Measurements from ENCODE around the gene LHFPL2.

LHFPL2 gene

DNA sequence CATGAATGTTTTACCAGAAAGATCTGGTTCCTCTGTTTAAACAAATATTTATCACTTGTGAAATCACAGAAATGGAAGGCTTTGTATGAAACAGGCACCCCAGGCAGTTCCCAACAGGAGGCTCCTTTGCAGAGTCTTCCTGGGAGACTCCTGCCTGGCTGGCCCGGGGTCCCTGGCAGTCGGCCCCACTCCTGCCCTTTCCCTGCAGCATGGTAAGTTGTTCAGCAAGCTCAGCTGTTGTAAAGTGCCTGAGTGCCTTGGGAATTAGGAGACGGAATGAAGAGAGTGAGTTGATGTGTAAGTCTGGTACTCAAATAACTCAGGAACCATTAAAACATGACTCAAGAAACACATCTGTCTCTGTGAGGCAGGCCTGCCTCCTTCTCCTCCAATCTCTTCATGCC is 17.5 kb upstream of the LHFPL2 start:
- no peak for DNase-seq

DNA sequence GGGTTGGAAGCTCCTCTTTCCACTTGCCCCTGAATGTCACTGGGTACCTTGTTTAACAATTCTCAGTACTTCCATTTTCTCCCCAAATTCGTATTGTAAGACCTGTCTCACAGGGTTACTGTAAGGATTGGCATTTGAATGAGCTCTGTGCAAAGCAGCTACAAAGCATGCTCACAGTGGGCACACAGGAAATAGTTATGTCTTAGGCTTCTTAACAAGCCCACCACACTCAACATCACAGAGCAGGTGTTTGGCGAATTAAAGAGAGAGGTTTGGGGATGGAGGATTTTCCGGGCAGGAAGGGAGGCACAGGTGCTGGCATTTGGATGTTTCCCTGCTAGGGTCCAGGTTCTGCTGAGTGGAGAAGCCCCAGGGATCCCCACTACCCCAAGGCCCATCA is 17.0 kb upstream of the LHFPL2 start:
- DNase-seq: no peak

DNA sequence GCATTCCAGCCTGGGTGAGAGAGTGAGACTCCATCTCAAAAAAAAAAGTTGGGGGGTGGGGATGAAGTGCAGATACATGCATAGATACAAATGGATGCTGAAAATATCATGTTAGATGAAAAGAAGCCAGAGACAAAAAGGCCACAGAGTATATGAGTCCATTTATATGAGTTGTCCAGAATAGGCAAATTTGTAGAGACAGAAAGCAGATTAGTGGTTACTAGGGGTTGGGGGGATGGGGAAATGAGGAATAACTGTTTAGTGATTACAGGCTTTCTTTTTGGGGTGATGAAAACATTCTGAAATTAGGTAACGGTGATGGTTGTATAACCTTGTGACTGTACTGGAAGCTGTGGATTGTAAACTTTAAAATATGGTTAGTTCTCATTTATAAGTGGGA is 13.8 kb upstream of the LHFPL2 start:
- no peak for DNase-seq

DNA sequence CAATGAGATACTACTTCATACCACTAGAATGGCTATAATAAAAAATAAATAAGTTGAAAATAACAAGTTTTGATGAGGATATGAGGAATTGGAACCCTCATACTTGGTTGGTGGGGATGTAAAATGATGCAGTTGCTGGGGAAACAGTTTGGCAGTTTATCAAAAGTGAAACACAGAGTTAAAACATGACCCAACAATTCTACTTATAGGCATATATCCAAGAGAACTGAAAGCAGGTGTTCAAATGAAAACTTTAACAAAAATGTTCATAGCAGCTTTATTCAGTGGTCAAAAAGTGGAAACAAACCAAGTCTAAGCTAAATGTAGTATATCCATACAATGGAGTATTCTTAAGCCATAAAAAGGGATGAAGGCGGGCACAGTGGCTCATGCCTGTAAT is 13.1 kb upstream of the LHFPL2 start:
- DNase-seq: no peak

DNA sequence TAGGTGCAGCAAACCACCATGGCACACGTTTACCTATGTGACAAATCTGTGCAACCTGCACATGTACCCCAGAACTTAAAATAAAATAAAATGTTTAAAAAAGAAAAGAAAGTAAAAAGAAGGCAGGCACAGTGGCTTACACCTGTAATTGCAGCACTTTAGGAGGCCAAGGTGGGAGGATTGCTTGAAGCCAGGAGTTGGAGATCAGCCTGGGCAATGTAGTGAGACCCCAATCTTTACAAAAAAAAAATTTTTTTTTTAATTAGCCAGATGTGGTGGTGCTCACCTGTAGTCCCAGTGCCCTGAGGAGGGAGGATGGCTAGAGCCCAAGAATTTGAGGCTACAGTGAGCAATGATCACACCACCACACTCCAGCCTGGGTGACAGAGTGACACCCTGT is 12.5 kb upstream of the LHFPL2 start:
- DNase-seq: no peak

DNA sequence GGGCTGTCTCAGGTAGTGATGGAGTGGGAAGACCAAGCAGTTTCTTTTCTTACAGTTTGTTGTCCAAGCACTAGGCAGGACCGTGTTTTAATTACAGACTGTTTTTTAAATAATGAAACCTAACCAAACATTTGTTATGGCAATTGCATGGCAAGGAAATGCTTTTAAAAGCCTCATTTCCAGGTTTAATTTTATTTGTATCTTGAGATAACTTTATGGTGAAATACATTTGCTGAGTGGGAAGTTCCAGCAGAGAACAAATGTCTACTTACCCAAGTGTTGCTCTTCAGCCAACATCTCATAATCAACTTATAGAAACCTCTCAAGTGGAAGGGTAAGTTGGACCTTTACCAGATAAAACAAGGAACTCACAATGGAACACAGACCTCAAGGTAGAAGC is 11.8 kb upstream of the LHFPL2 start:
- no peak for DNase-seq

- DNase-seq: no peak
Measured at GRCh38 chr5:78659714-78660113, 11.1 kb upstream of the LHFPL2 start.

DNA sequence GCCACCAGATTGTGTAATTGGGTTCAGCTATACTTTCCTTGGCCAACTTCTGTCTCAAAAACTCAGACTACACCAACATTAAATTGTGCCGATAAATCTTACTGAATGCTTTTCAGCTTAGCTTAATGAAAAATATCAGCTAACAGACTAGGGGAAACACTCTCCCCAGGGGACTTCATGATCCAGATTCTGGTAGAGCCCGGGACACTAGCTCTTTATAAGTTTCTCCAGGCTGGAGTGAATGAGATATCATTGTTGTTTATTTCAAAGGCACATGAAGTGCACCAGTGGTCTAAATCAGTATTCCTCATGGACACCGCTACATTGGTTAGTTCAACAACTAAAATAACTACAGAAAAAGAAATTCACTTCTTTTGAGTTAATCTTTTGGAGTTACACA is 10.5 kb upstream of the LHFPL2 start:
- no peak for DNase-seq

- no peak for DNase-seq
Measured at GRCh38 chr5:78657201-78657600, 8.6 kb upstream of the LHFPL2 start.

GRCh38 chr5:78655746-78656290 is 7.2 kb upstream of the LHFPL2 start:
- no peak for DNase-seq

DNA sequence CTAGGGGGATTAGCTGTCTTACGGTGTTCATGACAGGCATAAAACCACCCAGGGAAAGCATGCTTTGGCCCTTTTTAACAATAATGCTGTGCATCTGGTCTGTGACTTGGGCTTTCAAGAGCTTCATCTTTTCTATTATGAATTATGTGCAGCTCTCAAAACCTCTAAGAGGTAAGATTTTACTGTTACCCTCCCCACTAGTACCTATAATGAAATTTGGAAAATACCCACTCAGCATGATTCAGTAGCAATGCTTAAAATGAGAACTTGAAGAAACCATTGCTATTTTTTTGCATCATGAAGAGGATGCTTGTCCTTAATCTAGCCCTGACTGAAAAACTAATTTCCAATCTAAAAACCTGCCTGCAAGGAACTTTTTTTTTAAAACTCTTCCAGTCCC is 5.8 kb upstream of the LHFPL2 start:
- no peak for DNase-seq

DNA sequence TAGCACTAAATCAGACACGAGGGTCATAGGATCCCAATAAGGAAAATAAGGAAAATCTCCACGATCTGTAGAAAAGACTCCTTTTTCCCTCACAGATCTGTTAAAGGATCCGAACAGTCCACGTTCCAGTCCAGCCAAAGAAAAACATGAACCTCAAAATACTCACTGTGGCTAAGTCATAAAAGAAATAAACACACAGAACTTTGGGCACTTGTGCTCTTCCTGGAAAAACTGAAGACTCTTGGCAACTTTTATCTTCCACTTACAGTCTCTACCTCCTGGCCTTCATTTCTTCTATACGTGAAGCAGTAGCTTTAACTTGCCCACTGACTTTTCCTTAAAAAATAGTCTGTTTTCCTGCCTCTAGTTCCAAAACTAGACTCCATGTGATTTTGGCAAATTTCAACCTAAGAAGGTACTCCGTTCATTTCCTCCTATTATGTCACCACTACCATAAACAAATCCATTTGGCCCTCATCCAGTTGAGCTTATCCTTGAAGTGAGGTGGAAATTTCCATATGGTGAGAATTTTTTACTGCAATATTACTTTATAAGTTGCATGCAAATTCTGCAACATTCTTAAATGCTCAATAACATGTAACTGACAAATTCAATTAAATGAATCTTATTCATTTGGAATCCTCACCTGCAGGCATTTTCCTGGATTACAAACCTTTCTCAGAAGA is 5.3 kb upstream of the LHFPL2 start:
- DNase-seq: peak; percentile 85

- no peak for DNase-seq
Measured at GRCh38 chr5:78653031-78653430, 4.5 kb upstream of the LHFPL2 start.

DNA sequence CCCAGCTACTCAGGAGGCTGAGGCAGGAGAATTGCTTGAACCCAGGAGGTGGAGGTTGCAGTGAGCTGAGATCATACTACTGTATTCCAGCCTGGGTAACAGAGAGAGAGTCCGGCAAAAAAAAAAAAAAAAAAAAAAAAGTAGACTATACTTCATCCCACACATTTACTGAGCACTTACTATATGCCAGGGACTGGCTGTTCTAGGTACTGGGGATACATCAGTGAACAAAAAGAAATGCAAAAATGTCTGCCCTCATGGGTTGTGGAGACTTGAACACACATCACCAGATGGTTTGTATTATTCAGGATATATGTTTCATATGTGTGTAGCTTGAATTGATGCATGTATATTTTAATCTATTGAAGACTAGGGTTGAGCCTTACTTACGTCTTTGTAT is 2.9 kb upstream of the LHFPL2 start:
- no peak for DNase-seq

DNA sequence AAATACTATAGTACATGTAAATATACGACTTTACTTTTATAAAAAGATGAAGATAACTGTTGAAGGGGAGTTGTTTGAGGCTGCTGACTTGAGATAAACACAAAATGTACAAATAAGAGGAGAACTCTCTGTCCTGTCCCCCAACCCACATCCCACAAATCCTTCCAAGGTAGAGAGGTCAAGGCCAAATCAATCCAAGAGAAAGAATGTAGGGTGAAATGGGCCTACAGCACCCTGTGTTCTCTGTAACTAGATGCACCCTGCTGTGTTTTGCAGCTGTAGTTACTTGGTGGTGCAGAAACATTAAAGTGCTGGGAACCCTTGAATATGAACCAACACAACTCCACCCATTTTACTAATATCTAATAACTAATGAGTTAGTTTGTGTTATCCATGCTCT is 2.0 kb upstream of the LHFPL2 start:
- no peak for DNase-seq

- no peak for DNase-seq
Measured at GRCh38 chr5:78649861-78650496, 1.4 kb upstream of the LHFPL2 start.

DNA sequence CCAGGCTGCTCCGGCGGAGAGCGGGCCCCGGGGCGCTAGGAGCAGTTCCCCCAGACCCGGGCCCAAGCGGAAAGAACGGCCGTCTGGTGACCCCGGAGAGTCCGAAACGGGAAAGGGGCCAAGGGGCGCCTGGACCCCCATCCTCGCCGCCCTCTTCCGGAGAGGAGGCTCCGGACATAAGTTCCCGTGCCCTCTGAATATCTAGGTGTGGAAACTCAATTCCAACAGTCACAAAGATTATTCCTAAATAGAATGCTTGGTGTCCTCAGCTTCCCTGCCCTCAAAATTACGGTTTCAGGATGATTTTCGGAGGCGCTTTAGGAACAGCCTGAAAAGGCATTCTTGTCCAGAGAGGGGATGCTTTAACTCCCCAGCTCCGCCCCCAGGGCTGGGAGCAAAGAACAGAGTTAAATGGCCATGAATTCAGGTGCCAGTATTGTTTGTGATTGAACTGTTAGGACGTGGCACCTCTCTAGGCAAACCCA is 681 bp upstream of the LHFPL2 start:
- DNase-seq: no peak

- DNase-seq: no peak
Measured at GRCh38 chr5:78647838-78648358, 674 bp downstream of the LHFPL2 start.

- no peak for DNase-seq
Measured at GRCh38 chr5:78647351-78647818, 1.2 kb downstream of the LHFPL2 start.

- DNase-seq: no peak
Measured at GRCh38 chr5:78644741-78645300, 3.8 kb downstream of the LHFPL2 start.

DNA sequence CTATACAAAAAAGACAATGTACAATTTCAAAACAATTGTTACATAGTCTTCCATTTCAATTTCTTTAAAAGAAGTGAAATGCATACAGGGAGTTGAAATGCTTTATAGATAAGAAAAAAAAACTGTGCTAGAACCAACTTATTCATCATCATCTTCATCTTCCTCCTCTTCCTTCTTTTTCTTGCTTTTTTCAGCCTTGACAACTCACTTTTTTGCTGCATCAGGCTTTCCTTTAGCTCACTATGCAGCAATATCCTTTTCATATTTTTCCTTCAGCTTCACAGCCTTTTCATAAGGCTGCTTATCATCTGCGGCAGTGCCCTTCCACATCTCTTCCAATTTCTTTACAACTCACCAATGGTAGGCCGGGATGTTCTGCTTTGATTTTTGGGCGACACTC is 4.4 kb downstream of the LHFPL2 start:
- no peak for DNase-seq

GRCh38 chr5:78642701-78643100 is 5.9 kb downstream of the LHFPL2 start:
- DNase-seq: no peak

- no peak for DNase-seq
Measured at GRCh38 chr5:78640662-78641474, 7.7 kb downstream of the LHFPL2 start.

Measured in NCI-H1048 (cell line).